K562 (cell line): ENCODE data around the gene BTN3A1. TPM values are rescaled to one million over a fixed set of nuclear protein-coding genes. Genes with fewer than 3 reads are reported as not detected.
A peak's percentile ranks its signal among the peaks of the same experiment; 100 is the strongest.

Experiments
- ATAC-seq: fragments of 200-7000 bp; cut with Tn5 transposase; 3 replicates; pipeline ENCODE4 v1.9.1; 2020; ENCODE audit warnings: moderate library complexity
- BruUV-seq: library from RNA; stranded (reverse); fragments of 400-500 nt; replicated peaks from 2 replicates; lab custom pipeline; 2021; lab: Mats Ljungman, UMichigan
- CTCF ChIA-PET: fragments of 300-600 bp; formaldehyde crosslinking; extraction: SDS; loops from one replicate; lab custom pipeline; 2021; ENCODE audit warnings: low intra/inter-chr PET ratio; lab: Yijun Ruan, JAX
- POLR2A ChIA-PET: fragments of 300-600, 350-650 bp; sonication (Branson Sonifier 250); formaldehyde crosslinking; extraction: SDS; loops from one replicate; lab custom pipeline; 2021; ENCODE audit warnings: antibody characterized with exemption, inconsistent platforms; lab: Yijun Ruan, JAX
- DNase-seq, 4 experiments: peaks; one replicate each; pipeline versions ENCODE4 v3.0.0 to v3.0.0-alpha.2; 2011 to 2018; ENCODE audit warnings: low spot score in 3 of 4, mixed read lengths in 3 of 4; ENCODE audit errors: extremely low read depth in 1 of 4
- FAIRE-seq: peaks from 2 replicates; lab custom pipeline; 2011; peaks lifted over from hg19 to GRCh38; lab: Jason Lieb, UNC
- H2AFZ ChIP-seq: 2 replicates; pipeline ENCODE4 v1.6.0; 2011; ENCODE audit warnings: low read depth, low read length, control low read depth, inconsistent platforms
- H3K27ac ChIP-seq: fragments of 200-600 bp; 3 replicates; pipeline ENCODE4 v1.8.0; 2011; ENCODE audit warnings: low read depth, mild to moderate bottlenecking, control low read depth, inconsistent platforms, low read length, moderate library complexity, mixed read lengths; ENCODE audit errors: extremely low read depth
- H3K27me3 ChIP-seq, 2 experiments: fragments of 300-600 bp in 1 of 2; 2 replicates in 1 of 2; 3 replicates in 1 of 2; pipeline versions ENCODE4 v1.6.0 to v1.8.0; 2011; ENCODE audit warnings: inconsistent platforms in 2 of 2, low read length in 2 of 2, mild to moderate bottlenecking in 1 of 2, mixed read lengths in 1 of 2, moderate library complexity in 1 of 2; ENCODE audit not compliant: control insufficient read depth in 2 of 2, insufficient read depth in 2 of 2
- H3K36me3 ChIP-seq: fragments of 300-600 bp; 3 replicates; pipeline ENCODE4 v1.8.0; 2011; ENCODE audit warnings: mild to moderate bottlenecking, low read length, inconsistent platforms; ENCODE audit not compliant: control insufficient read depth, insufficient read depth
- H3K4me1 ChIP-seq, 2 experiments: fragments of 200-600 bp in 1 of 2; replicated peaks in 1 of 2; 2 replicates in 1 of 2; 3 replicates in 1 of 2; pipeline versions ENCODE4 v1.5.1 to v1.8.0; 2011; ENCODE audit warnings: inconsistent platforms in 2 of 2, low read length in 2 of 2, mild to moderate bottlenecking in 1 of 2, mixed read lengths in 1 of 2, moderate library complexity in 1 of 2; ENCODE audit not compliant: control insufficient read depth in 2 of 2, insufficient read depth in 2 of 2
- H3K4me2 ChIP-seq: 2 replicates; pipeline ENCODE4 v1.6.1; 2011; ENCODE audit warnings: low read length, control low read depth, inconsistent platforms, mixed read lengths; ENCODE audit not compliant: insufficient read depth
- H3K4me3 ChIP-seq: fragments of 200-600 bp; sonication (generic), shearing (Covaris generic); 2 replicates; pipeline ENCODE4 v1.5.1; 2016; ENCODE audit warnings: control low read depth, inconsistent platforms
- H3K79me2 ChIP-seq: fragments of 200-600 bp; 3 replicates; pipeline ENCODE4 v1.8.0; 2011; ENCODE audit warnings: low read length, inconsistent platforms; ENCODE audit not compliant: control insufficient read depth, insufficient read depth
- H3K9ac ChIP-seq, 2 experiments: 2 replicates each; pipeline versions ENCODE4 v1.6.0 to v1.6.1; 2011; ENCODE audit warnings: low read depth in 2 of 2, low read length in 2 of 2, control low read depth in 1 of 2, inconsistent platforms in 1 of 2, mild to moderate bottlenecking in 1 of 2, mixed read lengths in 1 of 2; ENCODE audit not compliant: insufficient read depth in 1 of 2
- H3K9me1 ChIP-seq: one replicate; pipeline ENCODE4 v1.6.0; 2011; ENCODE audit warnings: inconsistent platforms, mild to moderate bottlenecking, low read length, moderate library complexity; ENCODE audit not compliant: control insufficient read depth, insufficient read depth
- H3K9me3 ChIP-seq: replicated peaks from 2 replicates; pipeline ENCODE4 v1.5.1; 2011; ENCODE audit warnings: low read depth, low read length, inconsistent platforms; ENCODE audit not compliant: control insufficient read depth, insufficient read depth
- H4K20me1 ChIP-seq: replicated peaks from 2 replicates; pipeline ENCODE4 v1.6.1; 2011; ENCODE audit warnings: low read length, inconsistent platforms, mixed read lengths; ENCODE audit not compliant: control insufficient read depth, insufficient read depth
- ERF ChIP-seq: fragments of 450-650 bp; formaldehyde crosslinking; IDR thresholded peaks from 2 replicates; pipeline ENCODE4 v1.4.0; 2020; ENCODE audit warnings: mild to moderate bottlenecking, mixed read lengths
- KDM1A ChIP-seq, 2 experiments: fragments of 450-650 bp; IDR thresholded peaks; 2 replicates each; pipeline ENCODE4 v1.6.1; 2016; ENCODE audit warnings: mild to moderate bottlenecking in 2 of 2
- KLF13 ChIP-seq: fragments of 450-650 bp; IDR thresholded peaks from 2 replicates; pipeline ENCODE4 v1.6.1; 2016; ENCODE audit warnings: missing genetic modification characterization, low read depth, mild to moderate bottlenecking, missing compliant biosample characterization, moderate library complexity, borderline replicate concordance
- LEF1 ChIP-seq: fragments of 450-650 bp; IDR thresholded peaks from 2 replicates; pipeline ENCODE4 v1.6.1; 2016; ENCODE audit warnings: mild to moderate bottlenecking
- PKNOX1 ChIP-seq: fragments of 450-650 bp; IDR thresholded peaks from 2 replicates; pipeline ENCODE4 v1.6.1; 2016
- SMAD2 ChIP-seq: fragments of 150-350 bp; IDR thresholded peaks from 2 replicates; pipeline ENCODE4 v1.6.1; 2014; ENCODE audit warnings: low read depth, mild to moderate bottlenecking, low read length
- SRSF1 ChIP-seq: fragments of 200-400 bp; formaldehyde crosslinking; IDR thresholded peaks from 2 replicates; pipeline ENCODE4 v1.6.1; 2017; ENCODE audit warnings: mild to moderate bottlenecking, low read depth, low read length, moderate library complexity
- TEAD4 ChIP-seq, 2 experiments: sonication (generic) in 1 of 2; formaldehyde crosslinking in 1 of 2; IDR thresholded peaks; 2 replicates each; pipeline versions ENCODE4 v1.6.1 to v1.8.0; 2012 to 2022; ENCODE audit warnings: borderline replicate concordance in 1 of 2, inconsistent platforms in 1 of 2, low read length in 1 of 2, mild to moderate bottlenecking in 1 of 2, missing genetic modification reagents in 1 of 2
- YBX1 ChIP-seq: fragments of 450-650 bp; IDR thresholded peaks from 2 replicates; pipeline ENCODE4 v1.7.1; 2016; ENCODE audit warnings: mild to moderate bottlenecking
- ZNF143 ChIP-seq: sonication (generic); formaldehyde crosslinking; IDR thresholded peaks from 2 replicates; pipeline ENCODE4 v1.9.0; 2022; ENCODE audit warnings: mild to moderate bottlenecking, missing genetic modification reagents
- ZNF280A ChIP-seq: fragments of 450-650 bp; IDR thresholded peaks from 2 replicates; pipeline ENCODE4 v1.6.1; 2018; ENCODE audit warnings: mild to moderate bottlenecking, low read depth; ENCODE audit not compliant: partially characterized antibody
- ZNF764 ChIP-seq: fragments of 250-450 bp; sonication (Bioruptor Pico); IDR thresholded peaks from 2 replicates; pipeline ENCODE4 v1.4.0; 2020; ENCODE audit warnings: low read depth, mild to moderate bottlenecking, moderate library complexity
- ZNF778 ChIP-seq: fragments of 450-650 bp; formaldehyde crosslinking; IDR thresholded peaks from 2 replicates; pipeline ENCODE4 v1.4.0; 2020; ENCODE audit warnings: mild to moderate bottlenecking, moderate library complexity
- WGBS: fragments of 100-300 bp; shearing (Covaris generic); methylation state at CpG from one replicate; pipeline ENCODE4 v1.1.6; 2016; ENCODE audit warnings: low coverage, mixed read lengths; ENCODE audit not compliant: insufficient coverage; ENCODE audit errors: missing lambda C conversion rate; 5-methylcytosine and 5-hydroxymethylcytosine counted together
- in situ Hi-C: fragments of 300-500 bp; cut with MboI; formaldehyde crosslinking; loops from 4 replicates; pipeline ENCODE4 v1.15.0; 2018; ENCODE audit warnings: inconsistent platforms, mixed read lengths
- intact Hi-C: fragments of 100-400 bp; cut with micrococcal nuclease; formaldehyde crosslinking; loops from 2 replicates; pipeline ENCODE4 v1.14.2; 2022
- polyA plus RNA-seq, 8 experiments: library from polyadenylated mRNA; depleted of rRNA in 4 of 8; stranded (reverse) in 5 of 8; unstranded in 3 of 8; fragments of >200 nt; fragmentation: Nextera tagmentation in 2 of 8; fragmentation: Illumina TruSeq in 1 of 8; extraction: Ambion mirVana in 2 of 8; extraction: Trizol in 1 of 8; gene quantifications; 2 replicates each; pipeline versions ENCODE4 v1.2.1 to v1.2.3, GENCODE V29; 2011 to 2014; ENCODE audit warnings: inconsistent platforms in 1 of 8, missing spikeins in 1 of 8
- total RNA-seq, 7 experiments: library from RNA; depleted of rRNA in 6 of 7; stranded (reverse); fragments of >200 nt in 6 of 7; fragmentation: Illumina TruSeq in 2 of 7; extraction: Trizol in 2 of 7; gene quantifications; 2 replicates each; pipeline versions ENCODE4 v1.2.1 to v1.2.3, GENCODE V29; 2011 to 2021; ENCODE audit warnings: low replicate concordance in 1 of 7
- TF ChIP-seq, protein P1 (sequence below): fragments of 250-450 bp; sonication (Bioruptor Pico); IDR thresholded peaks from 2 replicates; pipeline ENCODE4 v1.5.0; 2021
- TF ChIP-seq, protein P2 (sequence below), 2 experiments: fragments of 450-650 bp in 1 of 2; sonication (generic) in 1 of 2; formaldehyde crosslinking; conservative IDR thresholded peaks; 2 replicates each; pipeline versions ENCODE4 v1.4.0 to v1.8.1; 2020 to 2022; ENCODE audit warnings: mild to moderate bottlenecking in 1 of 2, missing genetic modification reagents in 1 of 2

The BTN3A1 gene
- total and polyA plus RNA-seq, 9 of the 15 experiments (the other 6 are each of a cell fraction or from before 2014, with no cell fraction given), result 0.84 to 8.5 (median 3.9) TPM

- no peak overlapping the region for H3K27ac ChIP-seq
- ChIA-PET CTCF (no interaction called here), POLR2A (interaction anchor here (0.6 to 1.6 kb wide), 9 partner anchors 8 to 139 kb away, joined by 3 to 8 read pairs (median 3); no protein-coding TSS in a partner anchor)
- H4K20me1 ChIP-seq, result no peaks in the 10 kb centered on the region
- peaks cover 10 to 53% of the 10 kb centered on the region in 2 experiments for H3K4me1 ChIP-seq
- WGBS, result 54% methylated on average over 3 of the region's 3 CpGs
- ATAC-seq, result no peak
- in situ Hi-C loops, result no loop called here
- H3K9me3 ChIP-seq, result no peaks in the 10 kb centered on the region
- intact Hi-C loops, result no loop called here
- DNase-seq, result no peak
- no peak overlapping the region for H3K4me2 ChIP-seq
- FAIRE-seq, result no peak
- TF ChIP-seq, protein P1, sequence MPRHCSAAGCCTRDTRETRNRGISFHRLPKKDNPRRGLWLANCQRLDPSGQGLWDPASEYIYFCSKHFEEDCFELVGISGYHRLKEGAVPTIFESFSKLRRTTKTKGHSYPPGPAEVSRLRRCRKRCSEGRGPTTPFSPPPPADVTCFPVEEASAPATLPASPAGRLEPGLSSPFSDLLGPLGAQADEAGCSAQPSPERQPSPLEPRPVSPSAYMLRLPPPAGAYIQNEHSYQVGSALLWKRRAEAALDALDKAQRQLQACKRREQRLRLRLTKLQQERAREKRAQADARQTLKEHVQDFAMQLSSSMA (CRISPR knock-in tag), result no peak
- TF ChIP-seq, protein P2, sequence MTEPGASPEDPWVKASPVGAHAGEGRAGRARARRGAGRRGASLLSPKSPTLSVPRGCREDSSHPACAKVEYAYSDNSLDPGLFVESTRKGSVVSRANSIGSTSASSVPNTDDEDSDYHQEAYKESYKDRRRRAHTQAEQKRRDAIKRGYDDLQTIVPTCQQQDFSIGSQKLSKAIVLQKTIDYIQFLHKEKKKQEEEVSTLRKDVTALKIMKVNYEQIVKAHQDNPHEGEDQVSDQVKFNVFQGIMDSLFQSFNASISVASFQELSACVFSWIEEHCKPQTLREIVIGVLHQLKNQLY (CRISPR knock-in tag; conservative IDR thresholded peaks at IDR 0.05), result no peak
- TF ChIP-seq ZNF280A, result no peak
- no peak for TF ChIP-seq YBX1
- no peak for TF ChIP-seq ZNF778 (CRISPR knock-in tag)
- peak; percentile 86; the same call in 1 of the 2 replicates for TF ChIP-seq PKNOX1
- no peak for TF ChIP-seq KLF13 (tag)
- no peak for TF ChIP-seq SMAD2
- no peak for TF ChIP-seq ZNF143 (CRISPR knock-in tag)
- TF ChIP-seq SRSF1, result no peak
- TF ChIP-seq TEAD4 (IDR thresholded peaks at IDR 0.05; ENCODE audit: low read length), result no peak
- no peak for TF ChIP-seq TEAD4 (CRISPR knock-in tag; IDR thresholded peaks at IDR 0.05; ENCODE audit: borderline replicate concordance)
- TF ChIP-seq KDM1A (IDR thresholded peaks at IDR 0.05), result peak in 1 of 2 experiments; percentile 53; a peak in 1 of 4 replicates
- no peak for TF ChIP-seq ERF (CRISPR knock-in tag)
- no peak for TF ChIP-seq ZNF764 (CRISPR knock-in tag)
- TF ChIP-seq LEF1, result no peak
- no peaks in the 10 kb centered on the region for H3K9me1 ChIP-seq
- H3K36me3 ChIP-seq, result no peaks in the 10 kb centered on the region
- H3K27me3 ChIP-seq, result no peaks in the 10 kb centered on the region
- no TSS peak for BruUV-seq
- no peak overlapping the region for H3K4me3 ChIP-seq
- no peaks in the 10 kb centered on the region for H3K79me2 ChIP-seq
- H2AFZ ChIP-seq, result peak overlapping the region; percentile 46
- H3K9ac ChIP-seq, result no peak overlapping the region
Measured at GRCh38 chr6:26354162-26354561, 47.9 kb upstream of the BTN3A1 start.
